GM23338 (cell line): ENCODE measurements around the gene ZNF354C.

Experiments
- CREB1 ChIP-seq: fragments of 250-450 bp; sonication (Bioruptor Pico); IDR thresholded peaks from 2 replicates; pipeline ENCODE4 v1.5.0; 2020; ENCODE audit warnings: low read depth, mild to moderate bottlenecking, moderate library complexity
- CTCF ChIP-seq, 2 experiments: fragments of 200-600 bp in 1 of 2; sonication (generic) in 1 of 2; conservative IDR thresholded peaks; 2 replicates each; pipeline versions ENCODE4 v1.5.1 to v1.6.1; 2016 to 2017; ENCODE audit warnings: antibody characterized with exemption in 2 of 2, low read depth in 2 of 2, mild to moderate bottlenecking in 2 of 2, moderate library complexity in 1 of 2
- EZH2 ChIP-seq: fragments of 200-600 bp; sonication (generic); IDR thresholded peaks from one replicate; pipeline ENCODE4 v1.8.0; 2017; ENCODE audit warnings: antibody characterized with exemption, mild to moderate bottlenecking, low read depth; ENCODE audit not compliant: unreplicated experiment
- EZH2phosphoT487 ChIP-seq: fragments of 200-600 bp; sonication (generic); IDR thresholded peaks from one replicate; pipeline ENCODE4 v1.8.1; 2018; ENCODE audit warnings: antibody characterized with exemption; ENCODE audit not compliant: unreplicated experiment
- REST ChIP-seq: IDR thresholded peaks from one replicate; pipeline ENCODE4 v1.6.1; 2018; ENCODE audit warnings: antibody characterized with exemption; ENCODE audit not compliant: unreplicated experiment

- TF ChIP-seq CTCF (conservative IDR thresholded peaks at IDR 0.05; ENCODE audit: low read depth in 2 of 2) (no peak), EZH2 (no peak), REST (no peak), CREB1 (no peak), EZH2phosphoT487 (no peak)
These were observed 29.3 kb downstream of the ZNF354C start for GRCh38 chr5:179089502-179089901.
